C4-2B (cell line): Measurements from ENCODE around the gene PSPN.

Experiments
- CTCF ChIP-seq: fragments of 450-650 bp; conservative IDR thresholded peaks from 2 replicates; pipeline ENCODE4 v1.5.1; 2017; ENCODE audit warnings: mild to moderate bottlenecking
- ZFX ChIP-seq: fragments of 450-650 bp; IDR thresholded peaks from 2 replicates; pipeline ENCODE4 v1.6.1; 2017

DNA sequence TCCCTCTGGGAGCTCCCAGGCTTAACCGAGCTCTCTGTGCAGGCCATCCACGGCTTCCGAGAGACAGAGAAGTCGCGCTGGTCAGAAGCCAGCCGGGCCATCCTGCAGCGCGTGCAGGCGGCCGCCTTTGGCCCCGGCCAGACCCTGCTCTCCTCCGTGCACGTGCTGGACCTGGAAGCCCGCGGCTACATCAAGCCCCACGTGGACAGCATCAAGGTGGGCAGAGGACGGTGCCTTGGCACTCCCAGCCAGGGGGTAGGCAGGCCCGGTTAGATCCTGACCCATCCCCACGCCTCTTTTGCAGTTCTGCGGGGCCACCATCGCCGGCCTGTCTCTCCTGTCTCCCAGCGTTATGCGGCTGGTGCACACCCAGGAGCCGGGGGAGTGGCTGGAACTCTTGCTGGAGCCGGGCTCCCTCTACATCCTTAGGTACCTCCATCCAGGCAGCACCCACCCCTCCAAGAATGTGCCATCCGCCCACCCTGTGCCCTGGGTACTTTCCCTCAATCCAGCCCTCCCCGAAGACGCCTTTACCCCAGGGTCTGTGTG lies 1.5 kb downstream of the PSPN start:
- no peak for TF ChIP-seq CTCF
- no peak for TF ChIP-seq ZFX
